Lower leg skin (tissue), 3 donors: ENCODE measurements around the gene GORAB.

Experiments
- POLR2A ChIP-seq, 2 donors: fragments of 450-650 bp; IDR thresholded peaks; one replicate each; pipeline ENCODE4 v1.6.1; 2016 to 2017; ENCODE audit warnings: antibody characterized with exemption in 2 of 2, mild to moderate bottlenecking in 1 of 2, moderate library complexity in 1 of 2
- TF ChIP-seq, protein P1 (sequence below), 3 donors: fragments of 450-650 bp; IDR thresholded peaks; one replicate each; pipeline ENCODE4 v1.5.1; 2016; ENCODE audit warnings: antibody characterized with exemption in 3 of 3, mild to moderate bottlenecking in 3 of 3, moderate library complexity in 2 of 3

GRCh38 chr1:170483051-170483450 lies 48.9 kb upstream of the GORAB start:
- TF ChIP-seq POLR2A (IDR thresholded peaks at IDR 0.05) = no peak
- TF ChIP-seq, protein P1, sequence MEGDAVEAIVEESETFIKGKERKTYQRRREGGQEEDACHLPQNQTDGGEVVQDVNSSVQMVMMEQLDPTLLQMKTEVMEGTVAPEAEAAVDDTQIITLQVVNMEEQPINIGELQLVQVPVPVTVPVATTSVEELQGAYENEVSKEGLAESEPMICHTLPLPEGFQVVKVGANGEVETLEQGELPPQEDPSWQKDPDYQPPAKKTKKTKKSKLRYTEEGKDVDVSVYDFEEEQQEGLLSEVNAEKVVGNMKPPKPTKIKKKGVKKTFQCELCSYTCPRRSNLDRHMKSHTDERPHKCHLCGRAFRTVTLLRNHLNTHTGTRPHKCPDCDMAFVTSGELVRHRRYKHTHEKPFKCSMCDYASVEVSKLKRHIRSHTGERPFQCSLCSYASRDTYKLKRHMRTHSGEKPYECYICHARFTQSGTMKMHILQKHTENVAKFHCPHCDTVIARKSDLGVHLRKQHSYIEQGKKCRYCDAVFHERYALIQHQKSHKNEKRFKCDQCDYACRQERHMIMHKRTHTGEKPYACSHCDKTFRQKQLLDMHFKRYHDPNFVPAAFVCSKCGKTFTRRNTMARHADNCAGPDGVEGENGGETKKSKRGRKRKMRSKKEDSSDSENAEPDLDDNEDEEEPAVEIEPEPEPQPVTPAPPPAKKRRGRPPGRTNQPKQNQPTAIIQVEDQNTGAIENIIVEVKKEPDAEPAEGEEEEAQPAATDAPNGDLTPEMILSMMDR (IDR thresholded peaks at IDR 0.05) = no peak
